ENCODE data around the gene PGBD2.
"Not testable (repeated sequence)": the region's sequence is repeated elsewhere in the genome, so short reads cannot be mapped to it uniquely, and the experiment has no call there.

PGBD2 gene

GRCh38 chr1:248927283-248927682 is 21.2 kb downstream of the PGBD2 start:
- not testable (repeated sequence) for FAIRE-seq

GRCh38 chr1:248928122-248928521 is 22.1 kb downstream of the PGBD2 start:
- not testable (repeated sequence) for FAIRE-seq

GRCh38 chr1:248930037-248930436 is 24.0 kb downstream of the PGBD2 start:
- FAIRE-seq: not testable (repeated sequence)

- FAIRE-seq: not testable (repeated sequence)
Observed at GRCh38 chr1:248938173-248938809, 32.3 kb downstream of the PGBD2 start.

GRCh38 chr1:248944134-248944999 is 38.3 kb downstream of the PGBD2 start:
- not testable (repeated sequence) for FAIRE-seq

GRCh38 chr1:248945000-248945423 is 39.0 kb downstream of the PGBD2 start:
- not testable (repeated sequence) for FAIRE-seq

GRCh38 chr1:248945453-248945852 is 39.4 kb downstream of the PGBD2 start:
- FAIRE-seq: not testable (repeated sequence)

GRCh38 chr1:248945856-248946416 is 39.9 kb downstream of the PGBD2 start:
- not testable (repeated sequence) for FAIRE-seq

Data from G401.6 (cell line).